HG03108 (cell line): ENCODE results near the gene RRAS2.

Experiments used
- ATAC-seq: cut with Tn5 transposase; IDR thresholded peaks from one replicate; pipeline ENCODE4 v1.9.1; 2021; ENCODE audit warnings: moderate library complexity; ENCODE audit not compliant: unreplicated experiment

Gene RRAS2

DNA sequence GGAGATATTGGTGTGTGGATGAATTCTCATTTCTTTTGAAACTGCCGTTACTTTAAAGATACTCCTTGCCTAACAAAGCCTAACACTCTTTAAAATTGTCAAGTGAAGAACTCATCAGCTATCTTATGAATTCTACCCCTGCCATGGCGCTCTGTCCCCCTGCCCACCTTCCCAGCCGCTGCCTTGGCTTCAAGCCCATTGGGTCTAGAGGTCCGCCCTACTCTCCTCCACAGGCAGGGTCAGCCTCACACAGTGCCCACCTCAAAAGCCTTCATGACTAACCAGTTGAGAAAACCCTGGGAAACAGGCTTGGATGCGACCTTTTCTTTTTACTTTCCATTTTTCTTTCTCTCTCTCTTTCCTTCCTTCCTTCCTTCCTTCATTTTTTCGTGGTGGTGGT, 128.6 kb downstream of the RRAS2 start:
- no peak for ATAC-seq

DNA sequence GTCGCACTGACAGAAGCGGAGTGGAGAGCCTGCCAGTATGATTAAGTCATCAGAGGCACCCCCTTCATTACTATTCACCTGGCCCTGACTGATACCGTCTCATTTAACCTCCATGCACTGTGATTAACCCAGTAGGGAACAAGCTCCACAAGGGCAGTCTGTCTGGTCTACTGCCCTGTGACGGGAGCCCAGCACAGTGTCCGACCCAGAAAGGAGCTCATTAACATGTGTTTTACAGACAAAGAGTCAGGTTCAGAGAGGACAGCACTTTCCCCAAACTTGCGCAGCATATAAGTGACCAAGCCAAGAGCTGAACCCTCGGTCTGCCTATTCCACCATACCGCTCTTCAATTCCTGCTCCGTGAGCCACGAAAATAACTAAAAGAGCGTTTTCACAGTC, 129.5 kb downstream of the RRAS2 start:
- no peak for ATAC-seq

DNA sequence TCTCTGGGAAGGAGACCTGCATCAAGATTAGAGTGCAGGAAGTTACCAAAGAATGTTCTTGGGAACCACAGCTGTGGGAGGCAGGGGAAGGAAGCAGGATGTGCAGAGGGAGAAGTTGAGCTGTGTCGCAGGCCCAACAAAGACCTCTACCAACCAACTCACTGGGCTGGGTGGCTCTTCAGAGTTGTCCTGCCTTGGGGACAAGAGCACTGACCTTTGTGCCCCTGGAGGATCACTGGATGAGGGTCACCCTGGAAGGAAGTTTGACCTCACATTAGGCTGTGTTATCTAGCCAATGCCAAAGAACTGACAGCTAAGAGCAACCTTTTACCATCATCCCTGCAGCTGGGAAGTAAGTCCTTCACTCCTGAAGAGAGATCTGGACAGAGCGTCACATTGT, 130.6 kb downstream of the RRAS2 start:
- ATAC-seq: no peak
